OCI-LY3 (cell line): Measurements from ENCODE around the gene GJD3.

Experiments used
- CTCF ChIP-seq: fragments of 200-600, 300-600 bp; sonication (generic); IDR thresholded peaks from 2 replicates; pipeline ENCODE4 v1.5.1; 2014; ENCODE audit warnings: antibody characterized with exemption, low read length, low read depth
- EZH2phosphoT487 ChIP-seq: fragments of 200-600 bp; shearing (Covaris generic); IDR thresholded peaks from 2 replicates; pipeline ENCODE4 v1.6.1; 2018; ENCODE audit warnings: antibody characterized with exemption, mixed run types, low read depth

GRCh38 chr17:40410082-40410481 is 45.5 kb upstream of the GJD3 start:
- no peak for TF ChIP-seq CTCF
- TF ChIP-seq EZH2phosphoT487, result no peak
